Endothelial cell (in vitro differentiated cells): Measurements from ENCODE around the gene FBP2. TPM values are rescaled to one million over a fixed set of nuclear protein-coding genes. Genes with fewer than 3 reads are reported as not detected.
"Not testable (repeated sequence)": the region's sequence is repeated elsewhere in the genome, so short reads cannot be mapped to it uniquely, and the experiment has no call there.

ENCODE experiments used
- DNase-seq: peaks from one replicate; pipeline ENCODE4 v3.0.0; 2021; ENCODE audit warnings: low spot score
- H3K27ac Mint-ChIP-seq: one replicate; pipeline ENCODE4 v1.8.0; 2021; ENCODE audit warnings: mixed read lengths, inconsistent platforms; ENCODE audit not compliant: unreplicated experiment
- H3K27me3 Mint-ChIP-seq: one replicate; pipeline ENCODE4 v1.8.0; 2021; ENCODE audit warnings: mild to moderate bottlenecking, moderate library complexity, mixed read lengths, inconsistent platforms; ENCODE audit not compliant: unreplicated experiment
- H3K36me3 Mint-ChIP-seq: one replicate; pipeline ENCODE4 v1.8.0; 2021; ENCODE audit warnings: mild to moderate bottlenecking, low read depth, mixed read lengths, inconsistent platforms; ENCODE audit not compliant: unreplicated experiment
- H3K4me1 Mint-ChIP-seq: one replicate; pipeline ENCODE4 v1.8.0; 2021; ENCODE audit warnings: mild to moderate bottlenecking, mixed read lengths, inconsistent platforms; ENCODE audit not compliant: unreplicated experiment
- H3K4me3 Mint-ChIP-seq: one replicate; pipeline ENCODE4 v1.8.0; 2021; ENCODE audit warnings: mild to moderate bottlenecking, mixed read lengths, inconsistent platforms; ENCODE audit not compliant: unreplicated experiment
- H3K9me3 Mint-ChIP-seq: one replicate; pipeline ENCODE4 v1.8.0; 2021; ENCODE audit warnings: mixed read lengths, inconsistent platforms; ENCODE audit not compliant: unreplicated experiment
- CTCF ChIP-seq: fragments of 200-600 bp; sonication (generic); IDR thresholded peaks from one replicate; pipeline ENCODE4 v1.5.0; 2021; ENCODE audit warnings: antibody characterized with exemption; ENCODE audit not compliant: unreplicated experiment
- total RNA-seq: library from RNA; stranded (reverse); fragmentation: NEBNext Ultra II Directional; extraction: Animal tissue kit (Norgen Biotek cat#: 25700); gene quantifications from one replicate; pipeline ENCODE4 v1.2.1, GENCODE V29; 2021; ENCODE audit not compliant: unreplicated experiment

Gene FBP2
- total RNA-seq, 1 donor from 2014 or later = 0.28 TPM

GRCh38 chr9:94568972-94569712, 24.5 kb downstream of the FBP2 start:
- DNase-seq = no peak
- Mint-ChIP-seq H3K4me1 (peaks cover 8% of the 10 kb centered on the region), H3K9me3 (no peaks in the 10 kb centered on the region), H3K27ac (no peak overlapping the region), H3K27me3 (no peaks in the 10 kb centered on the region), H3K4me3 (no peak overlapping the region), H3K36me3 (peaks cover 9% of the 10 kb centered on the region)
- no peak for TF ChIP-seq CTCF

- no peak for DNase-seq
- H3K9me3 Mint-ChIP-seq = no peaks in the 10 kb centered on the region
- peaks cover 10% of the 10 kb centered on the region for H3K4me1 Mint-ChIP-seq
- H3K4me3 Mint-ChIP-seq = no peak overlapping the region
- H3K27ac Mint-ChIP-seq = no peak overlapping the region
- TF ChIP-seq CTCF = no peak
- H3K36me3 Mint-ChIP-seq = peaks cover 9% of the 10 kb centered on the region
- H3K27me3 Mint-ChIP-seq = no peaks in the 10 kb centered on the region
Observed at GRCh38 chr9:94568250-94568889, 25.3 kb downstream of the FBP2 start.

GRCh38 chr9:94567271-94567670, 26.4 kb downstream of the FBP2 start:
- H3K27me3 Mint-ChIP-seq = no peaks in the 10 kb centered on the region
- H3K4me3 Mint-ChIP-seq = no peak overlapping the region
- peaks cover 10% of the 10 kb centered on the region for H3K4me1 Mint-ChIP-seq
- H3K27ac Mint-ChIP-seq = no peak overlapping the region
- TF ChIP-seq CTCF = no peak
- H3K9me3 Mint-ChIP-seq = no peaks in the 10 kb centered on the region
- no peak for DNase-seq
- H3K36me3 Mint-ChIP-seq = peaks cover 9% of the 10 kb centered on the region

GRCh38 chr9:94566550-94566949, 27.1 kb downstream of the FBP2 start:
- no peaks in the 10 kb centered on the region for H3K27me3 Mint-ChIP-seq
- H3K9me3 Mint-ChIP-seq = no peaks in the 10 kb centered on the region
- TF ChIP-seq CTCF = no peak
- DNase-seq = no peak
- H3K4me3 Mint-ChIP-seq = no peak overlapping the region
- peaks cover 10% of the 10 kb centered on the region for H3K4me1 Mint-ChIP-seq
- H3K36me3 Mint-ChIP-seq = peaks cover 9% of the 10 kb centered on the region
- no peak overlapping the region for H3K27ac Mint-ChIP-seq

DNA sequence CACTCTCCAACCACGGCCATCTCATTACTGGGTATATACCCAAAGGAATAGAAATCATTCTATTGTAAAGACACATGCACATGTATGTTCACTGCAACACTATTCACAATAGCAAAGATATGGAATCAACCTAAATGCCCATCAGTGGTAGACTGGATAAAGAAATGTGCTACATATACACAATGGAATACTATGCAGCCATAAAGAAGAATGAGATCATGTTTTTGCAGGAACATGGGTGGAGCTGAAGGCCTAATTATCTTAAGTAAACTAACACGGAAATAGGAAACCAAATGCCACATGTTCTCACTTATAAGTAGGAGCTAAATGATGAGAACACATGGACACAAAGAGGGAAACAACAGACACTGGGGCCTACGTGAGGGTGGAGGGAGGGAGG, 29.3 kb downstream of the FBP2 start:
- not testable (repeated sequence) for H3K27ac Mint-ChIP-seq, H3K9me3 Mint-ChIP-seq, H3K27me3 Mint-ChIP-seq, H3K4me3 Mint-ChIP-seq, DNase-seq, H3K36me3 Mint-ChIP-seq
- peaks cover 10% of the 10 kb centered on the region for H3K4me1 Mint-ChIP-seq
